ENCODE measurements around the gene KANK4.

Gene KANK4

GRCh38 chr1:62234688-62235087, 84.5 kb downstream of the KANK4 start:
- no peak overlapping the region for H3K9ac ChIP-seq
- no peak overlapping the region for H3K27ac ChIP-seq
- no peaks in the 10 kb centered on the region for H3K79me2 ChIP-seq (ENCODE audit: insufficient read depth, low read depth)
- peaks cover 54% of the 10 kb centered on the region for H3K4me1 ChIP-seq (ENCODE audit: low read depth, poor library complexity, severe bottlenecking)
- H2AFZ ChIP-seq (ENCODE audit: low read depth): no peak overlapping the region
- H3K27me3 ChIP-seq (ENCODE audit: insufficient read depth, low read depth): no peaks in the 10 kb centered on the region
- no peaks in the 10 kb centered on the region for H3K36me3 ChIP-seq (ENCODE audit: insufficient read depth)
- H4K20me1 ChIP-seq (ENCODE audit: insufficient read depth): no peaks in the 10 kb centered on the region
- no peak overlapping the region for H3K4me3 ChIP-seq (IDR thresholded peaks at IDR 0.05; ENCODE audit: insufficient read depth, low read depth, low read length)
- no peak overlapping the region for H3K4me2 ChIP-seq
- TF ChIP-seq, protein P1, sequence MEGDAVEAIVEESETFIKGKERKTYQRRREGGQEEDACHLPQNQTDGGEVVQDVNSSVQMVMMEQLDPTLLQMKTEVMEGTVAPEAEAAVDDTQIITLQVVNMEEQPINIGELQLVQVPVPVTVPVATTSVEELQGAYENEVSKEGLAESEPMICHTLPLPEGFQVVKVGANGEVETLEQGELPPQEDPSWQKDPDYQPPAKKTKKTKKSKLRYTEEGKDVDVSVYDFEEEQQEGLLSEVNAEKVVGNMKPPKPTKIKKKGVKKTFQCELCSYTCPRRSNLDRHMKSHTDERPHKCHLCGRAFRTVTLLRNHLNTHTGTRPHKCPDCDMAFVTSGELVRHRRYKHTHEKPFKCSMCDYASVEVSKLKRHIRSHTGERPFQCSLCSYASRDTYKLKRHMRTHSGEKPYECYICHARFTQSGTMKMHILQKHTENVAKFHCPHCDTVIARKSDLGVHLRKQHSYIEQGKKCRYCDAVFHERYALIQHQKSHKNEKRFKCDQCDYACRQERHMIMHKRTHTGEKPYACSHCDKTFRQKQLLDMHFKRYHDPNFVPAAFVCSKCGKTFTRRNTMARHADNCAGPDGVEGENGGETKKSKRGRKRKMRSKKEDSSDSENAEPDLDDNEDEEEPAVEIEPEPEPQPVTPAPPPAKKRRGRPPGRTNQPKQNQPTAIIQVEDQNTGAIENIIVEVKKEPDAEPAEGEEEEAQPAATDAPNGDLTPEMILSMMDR (conservative IDR thresholded peaks at IDR 0.05; ENCODE audit: low read depth, low read length): no peak

DNA sequence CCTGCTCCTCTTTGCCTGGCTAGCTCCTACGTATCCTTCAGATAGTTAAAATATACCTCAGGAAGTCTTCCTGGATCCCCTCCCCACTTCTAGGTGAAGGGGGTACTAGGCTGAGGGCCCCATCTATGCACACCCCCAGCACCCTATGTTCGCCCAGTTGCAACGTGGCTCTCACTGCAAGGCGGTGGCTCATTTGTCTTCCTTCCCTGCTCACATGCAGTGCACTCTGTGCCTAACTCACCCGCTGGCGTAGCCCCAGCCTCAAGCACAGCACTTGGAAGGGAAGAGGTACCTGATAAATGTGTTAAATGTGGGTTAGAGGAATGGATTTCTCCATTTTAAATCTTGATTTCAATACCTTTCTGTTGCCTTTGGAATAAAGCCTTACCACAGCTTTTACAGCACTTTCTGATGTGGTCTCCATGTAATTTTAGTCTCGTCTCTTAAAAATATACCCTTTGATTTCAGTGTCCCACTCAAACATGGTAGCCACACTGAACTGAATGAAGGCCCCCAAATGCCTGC, 85.2 kb downstream of the KANK4 start:
- no peak overlapping the region for H3K4me3 ChIP-seq (IDR thresholded peaks at IDR 0.05; ENCODE audit: insufficient read depth, low read depth, low read length)
- TF ChIP-seq, protein P1 (conservative IDR thresholded peaks at IDR 0.05; ENCODE audit: low read depth, low read length): no peak
- no peak overlapping the region for H2AFZ ChIP-seq (ENCODE audit: low read depth)
- peaks cover 49% of the 10 kb centered on the region for H3K4me1 ChIP-seq (ENCODE audit: low read depth, poor library complexity, severe bottlenecking)
- H3K4me2 ChIP-seq: no peak overlapping the region
- no peak overlapping the region for H3K27ac ChIP-seq
- H3K36me3 ChIP-seq (ENCODE audit: insufficient read depth): no peaks in the 10 kb centered on the region
- no peaks in the 10 kb centered on the region for H3K79me2 ChIP-seq (ENCODE audit: insufficient read depth, low read depth)
- no peaks in the 10 kb centered on the region for H4K20me1 ChIP-seq (ENCODE audit: insufficient read depth)
- no peaks in the 10 kb centered on the region for H3K27me3 ChIP-seq (ENCODE audit: insufficient read depth, low read depth)
- no peak overlapping the region for H3K9ac ChIP-seq

- H2AFZ ChIP-seq (ENCODE audit: low read depth): no peak overlapping the region
- H3K27ac ChIP-seq: no peak overlapping the region
- H3K27me3 ChIP-seq (ENCODE audit: insufficient read depth, low read depth): no peaks in the 10 kb centered on the region
- H3K4me3 ChIP-seq (IDR thresholded peaks at IDR 0.05; ENCODE audit: insufficient read depth, low read depth, low read length): no peak overlapping the region
- H3K79me2 ChIP-seq (ENCODE audit: insufficient read depth, low read depth): no peaks in the 10 kb centered on the region
- no peak overlapping the region for H3K9ac ChIP-seq
- H3K4me1 ChIP-seq (ENCODE audit: low read depth, poor library complexity, severe bottlenecking): peaks cover 38% of the 10 kb centered on the region
- no peaks in the 10 kb centered on the region for H3K36me3 ChIP-seq (ENCODE audit: insufficient read depth)
- no peak overlapping the region for H3K4me2 ChIP-seq
- H4K20me1 ChIP-seq (ENCODE audit: insufficient read depth): no peaks in the 10 kb centered on the region
- TF ChIP-seq, protein P1 (conservative IDR thresholded peaks at IDR 0.05; ENCODE audit: low read depth, low read length): no peak
Measured at GRCh38 chr1:62232871-62233278, 86.4 kb downstream of the KANK4 start.

GRCh38 chr1:62230718-62231117, 88.5 kb downstream of the KANK4 start:
- no peak overlapping the region for H3K4me2 ChIP-seq
- H3K27ac ChIP-seq: no peak overlapping the region
- no peaks in the 10 kb centered on the region for H3K36me3 ChIP-seq (ENCODE audit: insufficient read depth)
- no peaks in the 10 kb centered on the region for H3K27me3 ChIP-seq (ENCODE audit: insufficient read depth, low read depth)
- no peaks in the 10 kb centered on the region for H3K79me2 ChIP-seq (ENCODE audit: insufficient read depth, low read depth)
- H3K4me1 ChIP-seq (ENCODE audit: low read depth, poor library complexity, severe bottlenecking): peaks cover 17% of the 10 kb centered on the region
- no peaks in the 10 kb centered on the region for H4K20me1 ChIP-seq (ENCODE audit: insufficient read depth)
- TF ChIP-seq, protein P1 (conservative IDR thresholded peaks at IDR 0.05; ENCODE audit: low read depth, low read length): no peak
- no peak overlapping the region for H2AFZ ChIP-seq (ENCODE audit: low read depth)
- no peak overlapping the region for H3K4me3 ChIP-seq (IDR thresholded peaks at IDR 0.05; ENCODE audit: insufficient read depth, low read depth, low read length)
- H3K9ac ChIP-seq: no peak overlapping the region

All from KMS-11 (cell line).